ENCODE data around the gene RPS18. TPM values are rescaled to one million over a fixed set of nuclear protein-coding genes. Genes with fewer than 3 reads are reported as not detected.

Gene RPS18
- total RNA-seq, 4 donors from 2014 or later: 4,043 to 6,696 (median 6,204) TPM

GRCh38 chr6:33249732-33250630, 21.9 kb upstream of the RPS18 start:
- peak in 1 of 2 donors; percentile 79 for DNase-seq (ENCODE audit: low spot score in 2 of 2)
- H3K4me3 ChIP-seq (ENCODE audit: low read depth, poor library complexity, severe bottlenecking): peak overlapping the region; percentile 44
- 10 to 12% methylated on average over 15 of the region's 15 CpGs for WGBS, 2 donors
- TF ChIP-seq CTCF (IDR thresholded peaks at IDR 0.05) (no peak), POLR2A (IDR thresholded peaks at IDR 0.05) (no peak)
- intact Hi-C loops (cut with DNase I; ENCODE audit: low total_unique reads): loop anchor here (10.0 kb wide), 1 partner anchor 235 kb away; no protein-coding TSS in a partner anchor

- no peak for TF ChIP-seq CTCF (IDR thresholded peaks at IDR 0.05)
- no peak for TF ChIP-seq POLR2A (IDR thresholded peaks at IDR 0.05)
- DNase-seq (ENCODE audit: low spot score in 2 of 2): no peak
- H3K4me3 ChIP-seq (ENCODE audit: low read depth, poor library complexity, severe bottlenecking): no peak overlapping the region
- WGBS, 2 donors: 93 to 96% methylated on average over 13 of the region's 13 CpGs
- intact Hi-C loops (cut with DNase I; ENCODE audit: low total_unique reads): no loop called here
Measured at GRCh38 chr6:33250731-33251130, 21.1 kb upstream of the RPS18 start.

DNA sequence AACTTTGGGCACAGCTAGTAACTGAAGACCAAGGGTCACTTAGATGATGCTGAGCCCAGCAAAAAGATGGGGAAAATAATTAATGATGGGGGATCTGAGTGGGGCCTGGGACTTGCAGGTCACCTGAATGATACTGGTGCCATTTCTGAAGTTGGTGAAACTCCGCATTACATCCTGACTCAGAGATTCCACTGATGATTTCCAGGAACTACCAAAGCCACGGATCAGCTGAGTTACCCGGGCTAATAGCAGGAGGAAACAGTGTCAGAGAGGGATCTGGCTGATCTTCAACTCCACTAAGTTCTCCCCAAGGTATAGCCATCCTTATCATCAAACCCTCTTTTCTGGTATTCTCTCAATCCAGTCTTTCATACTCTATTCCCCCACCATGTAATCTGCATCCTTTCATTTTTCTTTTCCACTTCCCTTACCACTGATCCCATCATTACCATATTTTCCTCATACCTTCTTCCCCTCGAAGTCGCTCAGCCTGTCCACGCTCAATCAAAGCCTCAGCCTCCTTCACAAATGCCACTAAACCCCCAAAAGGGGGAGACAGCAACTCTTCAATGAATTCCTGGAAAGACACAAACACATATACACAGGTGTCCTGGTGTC, 20.4 kb upstream of the RPS18 start:
- intact Hi-C loops (cut with DNase I; ENCODE audit: low total_unique reads): no loop called here
- no peak for DNase-seq (ENCODE audit: low spot score in 2 of 2)
- 71 to 80% methylated on average over 6 of the region's 6 CpGs for WGBS, 2 donors

GRCh38 chr6:33252759-33253158, 19.1 kb upstream of the RPS18 start:
- H3K4me3 ChIP-seq (ENCODE audit: low read depth, poor library complexity, severe bottlenecking): no peak overlapping the region
- no peak for TF ChIP-seq POLR2A (IDR thresholded peaks at IDR 0.05)
- no peak for TF ChIP-seq CTCF (IDR thresholded peaks at IDR 0.05)
- intact Hi-C loops (cut with DNase I; ENCODE audit: low total_unique reads): no loop called here
- no peak for DNase-seq (ENCODE audit: low spot score in 2 of 2)

More for the DNA sequence above, 20.4 kb upstream of the RPS18 start:
- H3K4me3 ChIP-seq (ENCODE audit: low read depth, poor library complexity, severe bottlenecking): no peak overlapping the region
- TF ChIP-seq CTCF (IDR thresholded peaks at IDR 0.05): no peak
- TF ChIP-seq POLR2A (IDR thresholded peaks at IDR 0.05): no peak

DNA sequence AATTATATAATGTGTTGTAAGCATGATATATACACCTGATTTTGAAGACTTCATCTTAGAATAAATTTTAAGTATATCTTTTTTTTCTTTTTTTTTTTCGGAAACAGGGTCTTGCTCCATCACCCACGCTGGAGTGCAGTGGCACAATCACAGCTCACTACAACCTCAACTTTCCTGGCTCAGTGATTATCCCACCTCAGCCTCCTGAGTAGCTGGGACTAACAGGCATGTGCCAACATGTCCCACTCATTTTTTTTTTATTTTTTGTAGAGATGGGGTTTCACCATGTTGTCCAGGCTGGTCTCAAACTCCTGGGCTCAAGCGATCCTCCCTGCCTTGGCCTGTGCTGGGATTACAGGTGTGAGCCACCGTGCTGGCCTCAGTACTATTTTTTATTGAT, 17.3 kb upstream of the RPS18 start:
- H3K4me3 ChIP-seq (ENCODE audit: low read depth, poor library complexity, severe bottlenecking): no peak overlapping the region
- TF ChIP-seq CTCF (IDR thresholded peaks at IDR 0.05): no peak
- TF ChIP-seq POLR2A (IDR thresholded peaks at IDR 0.05): no peak
- WGBS, 2 donors: 86 to 91% methylated on average over 4 of the region's 4 CpGs
- no peak for DNase-seq (ENCODE audit: low spot score in 2 of 2)
- intact Hi-C loops (cut with DNase I; ENCODE audit: low total_unique reads): no loop called here
